GM19438 (cell line): Measurements from ENCODE around the gene VPS26A.
"Not testable (repeated sequence)": the region's sequence is repeated elsewhere in the genome, so short reads cannot be mapped to it uniquely, and the experiment has no call there.

Source experiments
- ATAC-seq: cut with Tn5 transposase; IDR thresholded peaks from one replicate; pipeline ENCODE4 v1.9.1; 2021; ENCODE audit warnings: low read depth; ENCODE audit not compliant: unreplicated experiment

VPS26A gene

GRCh38 chr10:69172241-69172982 lies 48.4 kb downstream of the VPS26A start:
- ATAC-seq, result no peak

- ATAC-seq, result not testable (repeated sequence)
Observed at GRCh38 chr10:69175326-69175725, 51.3 kb downstream of the VPS26A start.

GRCh38 chr10:69176823-69177222 lies 52.8 kb downstream of the VPS26A start:
- no peak for ATAC-seq

GRCh38 chr10:69179089-69179742 lies 55.2 kb downstream of the VPS26A start:
- ATAC-seq, result peak; percentile 12

GRCh38 chr10:69179743-69180524 lies 56.0 kb downstream of the VPS26A start, which contains the start of gene SUPV3L1:
Gene SUPV3L1 (plus strand): TSS chr10:69180234. CDS start chr10:69180292, 58 bp downstream.
- ATAC-seq, result peak; percentile 93

- no peak for ATAC-seq
Observed at GRCh38 chr10:69180525-69181204, 56.7 kb downstream of the VPS26A start.

- no peak for ATAC-seq
Observed at GRCh38 chr10:69181433-69181832, 57.5 kb downstream of the VPS26A start.

GRCh38 chr10:69182005-69182404 lies 58.0 kb downstream of the VPS26A start:
- no peak for ATAC-seq

GRCh38 chr10:69186524-69186923 lies 62.5 kb downstream of the VPS26A start:
- ATAC-seq, result no peak

- ATAC-seq, result no peak
Observed at GRCh38 chr10:69201045-69201444, 77.1 kb downstream of the VPS26A start.

GRCh38 chr10:69202332-69202731 lies 78.4 kb downstream of the VPS26A start:
- ATAC-seq, result no peak

GRCh38 chr10:69208761-69209160 lies 84.8 kb downstream of the VPS26A start:
- no peak for ATAC-seq

GRCh38 chr10:69209787-69210484 lies 86.0 kb downstream of the VPS26A start:
- ATAC-seq, result no peak

GRCh38 chr10:69211104-69211503 lies 87.1 kb downstream of the VPS26A start:
- no peak for ATAC-seq

- ATAC-seq, result no peak
Observed at GRCh38 chr10:69211524-69211923, 87.5 kb downstream of the VPS26A start.

- no peak for ATAC-seq
Observed at GRCh38 chr10:69213591-69214311, 89.8 kb downstream of the VPS26A start.

- no peak for ATAC-seq
Observed at GRCh38 chr10:69214666-69215131, 90.7 kb downstream of the VPS26A start.

GRCh38 chr10:69215405-69216171 lies 91.6 kb downstream of the VPS26A start:
- no peak for ATAC-seq
